ENCODE data around the gene LTC4S.

The LTC4S gene

GRCh38 chr5:179839328-179840256, 45.8 kb downstream of the LTC4S start:
- H3K9ac ChIP-seq: no peak overlapping the region
- no peak for TF ChIP-seq Cebpa-rat (IDR thresholded peaks at IDR 0.05)
- H3K27me3 ChIP-seq: no peaks in the 10 kb centered on the region
- H3K27ac ChIP-seq: no peak overlapping the region
- H3K4me1 ChIP-seq: peaks cover 11% of the 10 kb centered on the region
- peaks cover 89% of the 10 kb centered on the region for H3K36me3 ChIP-seq
- H3K4me3 ChIP-seq: no peak overlapping the region
- H3K4me2 ChIP-seq: no peak overlapping the region
- H3K9me3 ChIP-seq: peaks cover 4% of the 10 kb centered on the region
- H4K20me1 ChIP-seq: peaks cover 23% of the 10 kb centered on the region; the same call in 1 of the 2 replicates

- Histone ChIP-seq H3K9ac (no peak overlapping the region), H3K27ac (no peak overlapping the region), H3K27me3 (no peaks in the 10 kb centered on the region), H3K4me1 (peaks cover 11% of the 10 kb centered on the region), H4K20me1 (peaks cover 23% of the 10 kb centered on the region; the same call in 1 of the 2 replicates), H3K4me2 (no peak overlapping the region), H3K9me3 (peaks cover 11% of the 10 kb centered on the region), H3K36me3 (peaks cover 90% of the 10 kb centered on the region), H3K4me3 (no peak overlapping the region)
- no peak for TF ChIP-seq Cebpa-rat (IDR thresholded peaks at IDR 0.05)
Observed at GRCh38 chr5:179840321-179840720, 46.5 kb downstream of the LTC4S start.

GRCh38 chr5:179840766-179841165, 47.0 kb downstream of the LTC4S start:
- H3K27ac ChIP-seq: no peak overlapping the region
- peaks cover 90% of the 10 kb centered on the region for H3K36me3 ChIP-seq
- peaks cover 23% of the 10 kb centered on the region; the same call in 1 of the 2 replicates for H4K20me1 ChIP-seq
- no peak overlapping the region for H3K4me3 ChIP-seq
- no peak for TF ChIP-seq Cebpa-rat (IDR thresholded peaks at IDR 0.05)
- H3K9me3 ChIP-seq: peaks cover 16% of the 10 kb centered on the region
- peaks cover 11% of the 10 kb centered on the region for H3K4me1 ChIP-seq
- H3K4me2 ChIP-seq: no peak overlapping the region
- H3K27me3 ChIP-seq: no peaks in the 10 kb centered on the region
- no peak overlapping the region for H3K9ac ChIP-seq

- Histone ChIP-seq H3K27me3 (no peaks in the 10 kb centered on the region), H3K36me3 (peaks cover 90% of the 10 kb centered on the region), H3K4me2 (no peak overlapping the region), H3K9ac (no peak overlapping the region), H3K4me1 (peaks cover 8% of the 10 kb centered on the region), H3K4me3 (no peak overlapping the region), H3K9me3 (peaks cover 23% of the 10 kb centered on the region), H3K27ac (no peak overlapping the region), H4K20me1 (peaks cover 16% of the 10 kb centered on the region; the same call in 1 of the 2 replicates)
- no peak for TF ChIP-seq Cebpa-rat (IDR thresholded peaks at IDR 0.05)
Observed at GRCh38 chr5:179841621-179842020, 47.8 kb downstream of the LTC4S start.

Data from BLaER1 (cell line).